HG02763 (cell line): Measurements from ENCODE around the gene MSL3.

Experiments
- ATAC-seq: cut with Tn5 transposase; IDR thresholded peaks from one replicate; pipeline ENCODE4 v1.9.1; 2021; ENCODE audit warnings: mild to moderate bottlenecking, moderate library complexity; ENCODE audit not compliant: unreplicated experiment

Gene MSL3

DNA sequence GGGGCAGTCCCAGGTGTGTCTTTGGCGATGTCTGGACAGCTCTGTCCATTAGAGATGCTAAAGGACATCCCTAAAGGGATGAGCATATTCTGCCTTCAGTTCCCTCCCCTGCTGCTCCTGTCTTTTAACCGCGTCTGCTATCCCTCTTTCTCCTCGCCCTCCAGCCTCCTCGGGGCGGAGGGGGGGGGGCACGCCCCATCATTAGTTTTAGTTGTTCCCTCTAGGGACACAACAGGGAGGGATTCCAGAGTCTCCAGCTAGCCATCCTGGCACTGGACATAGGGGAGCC, 1.1 kb downstream of the MSL3 start:
- ATAC-seq = no peak

DNA sequence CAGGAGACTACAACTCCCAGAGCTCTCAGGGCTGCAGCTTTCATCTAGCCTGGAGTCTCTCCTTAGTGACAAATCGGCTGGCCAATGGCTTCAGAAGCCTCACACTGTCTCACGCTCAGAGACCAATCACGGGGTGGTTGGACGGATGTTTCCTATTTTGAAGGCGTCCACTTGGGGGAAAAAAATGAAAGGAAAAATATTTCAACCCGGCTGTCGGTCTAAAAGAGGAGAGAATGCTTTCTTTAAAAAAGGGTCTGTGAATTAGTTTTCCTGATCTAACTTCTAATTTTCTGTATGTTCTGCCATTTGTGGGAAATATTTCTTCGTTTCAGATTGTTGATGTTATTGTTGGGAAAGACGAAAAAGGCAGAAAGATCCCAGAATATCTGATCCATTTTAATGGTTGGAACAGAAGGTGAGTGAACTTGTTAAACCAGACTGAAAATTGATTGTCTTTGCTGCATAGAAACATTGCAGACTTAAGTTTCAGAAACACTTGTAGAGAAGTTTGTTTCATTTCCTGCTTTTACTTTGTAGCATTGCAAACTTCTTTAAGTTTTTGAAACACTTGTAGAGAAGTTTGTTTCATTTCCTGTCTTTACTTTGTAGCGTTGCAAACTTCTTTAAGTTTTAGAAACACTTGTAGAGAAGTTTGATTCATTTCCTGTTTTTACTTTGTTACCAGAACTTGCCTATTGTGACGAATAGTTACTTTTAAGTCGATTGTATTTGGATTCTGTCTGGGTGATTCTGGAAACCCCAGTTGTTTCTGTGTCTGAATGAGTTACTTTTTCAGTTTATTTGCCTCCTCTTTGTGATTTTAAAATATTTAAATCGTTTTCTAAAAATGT, 1.6 kb downstream of the MSL3 start:
- peak; percentile 73 for ATAC-seq

DNA sequence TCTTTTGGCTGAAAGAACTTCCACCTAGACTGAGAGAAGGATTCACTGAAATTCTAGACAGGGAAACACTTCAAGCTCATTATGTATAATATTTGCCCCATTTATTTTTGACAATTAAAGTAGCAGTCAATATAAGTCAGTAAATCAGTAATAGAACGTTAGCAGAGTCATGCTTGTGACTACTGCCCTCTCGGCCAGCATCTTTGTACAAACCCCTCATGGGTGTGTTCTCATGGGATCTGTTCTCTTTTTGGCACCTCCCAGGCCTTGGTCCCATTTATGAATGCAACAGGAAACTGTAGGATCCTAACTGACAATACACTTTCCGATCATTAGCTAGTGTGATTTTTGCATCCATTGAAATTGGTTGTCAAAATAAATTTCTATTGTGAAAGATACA, 2.9 kb downstream of the MSL3 start:
- no peak for ATAC-seq

DNA sequence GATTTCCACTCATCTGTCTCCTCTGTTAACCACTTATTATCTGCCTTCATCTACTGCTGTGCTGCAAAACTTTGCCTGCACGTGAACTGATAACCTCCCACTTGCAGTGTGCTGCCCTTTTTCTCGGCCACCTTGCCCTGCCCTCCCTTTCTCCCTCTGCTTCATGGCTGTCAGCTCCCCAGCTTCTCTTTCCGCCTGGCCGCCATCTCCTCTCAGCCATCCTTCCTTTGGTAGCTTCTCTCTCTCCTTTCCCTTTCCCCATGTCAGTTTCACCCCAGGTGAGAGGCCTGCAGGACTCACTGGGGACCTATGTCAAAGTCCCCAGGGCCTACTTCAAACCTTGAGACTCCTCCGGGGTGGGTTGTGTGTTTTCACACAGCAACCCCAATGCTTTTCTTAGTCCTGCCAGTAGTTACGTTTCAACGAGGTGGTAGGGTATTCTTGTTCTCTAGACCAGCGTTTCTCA, 6.6 kb downstream of the MSL3 start:
- ATAC-seq = peak; percentile 27

DNA sequence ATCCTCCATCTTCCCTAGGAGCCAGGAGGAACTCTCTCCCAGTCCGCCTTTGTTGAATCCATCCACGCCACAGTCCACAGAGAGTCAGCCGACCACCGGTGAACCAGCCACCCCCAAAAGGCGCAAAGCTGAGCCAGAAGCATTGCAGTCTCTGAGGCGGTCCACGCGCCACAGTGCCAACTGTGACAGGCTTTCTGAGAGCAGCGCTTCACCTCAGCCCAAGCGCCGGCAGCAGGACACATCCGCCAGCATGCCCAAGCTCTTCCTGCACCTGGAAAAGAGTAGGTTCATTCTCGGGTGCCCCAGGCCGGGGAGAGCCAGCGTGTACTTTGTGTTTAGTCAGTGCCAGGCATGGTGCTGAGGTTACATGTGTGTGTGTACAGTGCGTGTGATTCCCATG, 7.4 kb downstream of the MSL3 start:
- no peak for ATAC-seq

DNA sequence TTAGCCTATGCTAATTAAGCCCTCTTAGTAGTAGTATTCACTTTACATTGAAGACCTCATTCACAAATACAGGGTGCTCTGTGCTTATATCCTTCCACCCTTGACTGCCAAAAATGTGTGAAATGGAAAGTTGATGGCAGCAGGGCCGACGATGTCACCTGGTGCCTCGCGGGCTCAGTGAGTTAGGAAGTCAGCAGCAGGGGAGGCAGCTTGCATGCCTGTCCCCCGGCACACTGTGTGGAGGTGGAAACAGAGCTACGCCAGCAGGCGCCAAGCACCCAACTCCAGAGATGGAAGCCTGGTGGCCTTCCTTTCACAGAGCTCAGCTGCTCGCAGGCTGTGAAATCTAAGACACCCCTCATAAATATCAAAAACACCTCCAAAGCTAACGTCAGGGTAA, 8.4 kb downstream of the MSL3 start:
- no peak for ATAC-seq

DNA sequence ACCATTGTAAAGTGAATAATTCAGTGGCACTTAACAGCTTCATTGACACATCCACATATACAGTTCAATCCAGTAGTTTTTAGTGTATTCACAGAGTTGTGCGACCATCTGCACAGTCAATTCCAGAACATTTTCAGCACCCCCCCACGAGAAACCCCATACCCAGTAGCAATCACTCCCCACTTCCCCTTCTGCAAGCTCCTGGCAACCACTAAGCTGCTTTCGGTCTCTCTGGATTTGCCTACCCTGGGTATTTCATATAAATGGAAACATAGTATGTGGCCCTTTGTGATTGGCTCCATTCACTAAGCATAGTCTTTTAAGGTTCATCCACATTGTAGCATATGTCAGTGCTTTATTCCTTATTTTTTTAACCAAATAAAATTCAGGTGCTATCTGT, 10.0 kb downstream of the MSL3 start:
- ATAC-seq = peak; percentile 70

DNA sequence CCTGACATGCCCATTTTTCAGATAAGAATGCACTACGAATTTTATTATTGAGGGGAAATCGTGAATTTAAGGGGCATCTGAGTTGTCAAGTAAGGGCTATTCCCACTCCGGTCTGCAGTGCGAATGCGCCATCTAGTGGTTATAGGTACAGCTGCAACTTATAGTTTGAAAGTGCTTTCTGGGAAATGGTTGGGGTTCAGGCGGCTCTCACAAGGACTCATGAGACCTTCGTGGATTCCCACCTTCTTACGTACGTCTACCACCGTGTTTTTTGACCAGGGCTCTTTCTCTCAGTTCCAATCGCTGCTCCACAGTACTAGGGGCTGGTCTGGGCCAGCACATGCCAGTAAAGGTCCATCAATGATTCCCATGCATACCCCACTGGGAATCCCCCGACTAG, 12.3 kb downstream of the MSL3 start:
- ATAC-seq = peak; percentile 45

DNA sequence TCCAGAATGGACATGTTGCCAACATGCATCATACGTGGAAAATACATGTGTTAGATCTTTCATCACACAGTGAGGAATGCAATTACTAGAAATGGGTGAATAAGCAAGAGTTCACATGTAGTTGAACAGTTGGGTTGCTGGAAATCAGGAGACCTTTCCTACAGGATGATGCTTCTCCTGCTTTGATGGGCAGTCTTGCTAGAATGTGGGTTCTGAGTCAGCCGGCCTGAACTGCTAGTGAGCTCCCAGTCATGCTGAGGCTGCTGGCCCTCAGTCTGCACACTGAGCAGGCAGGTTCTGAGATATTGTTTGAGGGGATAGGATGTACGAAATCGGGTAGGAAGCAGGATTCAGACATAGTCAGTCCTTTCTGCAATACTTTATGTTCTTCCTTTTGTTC, 20.2 kb downstream of the MSL3 start:
- ATAC-seq = no peak

DNA sequence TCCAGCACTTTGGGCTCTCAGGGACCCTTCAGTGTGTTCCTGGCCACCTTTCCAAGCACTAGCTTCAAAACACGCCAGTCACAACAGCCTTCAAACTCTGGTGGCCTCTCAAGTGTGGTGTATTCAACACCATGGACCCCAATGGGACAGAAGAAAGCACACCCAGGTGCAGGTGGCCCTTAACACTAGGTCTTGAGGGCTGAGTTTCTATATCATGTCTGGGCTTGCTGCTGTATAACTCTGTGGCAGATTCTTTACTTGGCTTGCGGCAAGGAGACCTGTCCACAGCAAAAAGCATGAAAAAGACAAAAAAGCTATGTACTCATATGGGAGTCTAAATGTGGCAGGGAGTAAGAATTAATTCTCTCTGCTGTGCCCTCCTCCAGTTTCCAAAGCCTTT, 23.1 kb downstream of the MSL3 start:
- ATAC-seq = no peak

DNA sequence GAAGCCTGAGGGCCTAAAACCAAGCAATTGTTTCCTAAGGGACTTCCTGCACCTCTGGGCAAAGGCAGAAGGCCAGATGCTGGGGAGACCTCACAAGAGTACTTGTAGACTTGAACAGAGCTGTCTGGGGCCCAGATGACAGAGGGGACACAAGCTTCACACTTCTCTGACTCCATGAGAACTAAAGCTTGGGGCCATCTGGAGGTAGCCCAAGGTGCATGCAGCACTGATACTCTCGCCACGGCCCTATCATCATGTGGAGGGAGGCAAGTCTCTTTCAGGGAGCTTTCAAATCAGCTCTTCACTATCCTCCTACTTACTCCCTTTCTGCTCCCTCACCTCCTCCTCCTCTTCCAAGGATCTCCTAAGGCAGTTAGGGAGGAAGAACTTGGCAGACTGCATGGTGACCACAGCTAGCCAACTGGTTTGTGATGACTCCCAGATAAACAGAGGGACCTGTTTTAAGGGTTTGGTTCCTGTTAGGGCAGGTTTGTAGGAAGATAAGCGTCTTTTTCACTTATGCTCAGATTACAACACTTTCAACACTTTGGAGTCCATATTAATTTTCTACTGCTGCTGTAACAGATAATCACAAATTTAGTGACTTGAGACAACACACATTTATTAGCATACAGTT, 23.8 kb downstream of the MSL3 start:
- no peak for ATAC-seq

DNA sequence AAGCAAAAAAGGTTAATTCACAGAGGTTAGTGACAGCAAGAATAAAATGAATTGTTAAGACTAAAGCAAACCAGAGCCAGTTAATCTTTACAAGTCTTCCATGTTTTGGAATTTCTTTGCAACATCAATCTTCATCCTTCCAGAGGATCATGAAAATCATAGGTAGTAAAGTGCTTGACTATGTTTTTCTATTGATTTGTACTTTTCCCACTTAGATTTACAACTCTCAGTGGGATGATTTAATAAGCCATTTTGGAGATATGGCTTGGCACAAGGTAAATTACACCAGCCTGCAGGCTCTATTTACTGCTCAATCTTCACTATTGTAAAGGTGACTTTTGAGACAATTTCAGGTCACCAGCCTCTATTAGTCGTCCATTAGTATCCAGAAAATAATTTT, 26.5 kb downstream of the MSL3 start:
- no peak for ATAC-seq

DNA sequence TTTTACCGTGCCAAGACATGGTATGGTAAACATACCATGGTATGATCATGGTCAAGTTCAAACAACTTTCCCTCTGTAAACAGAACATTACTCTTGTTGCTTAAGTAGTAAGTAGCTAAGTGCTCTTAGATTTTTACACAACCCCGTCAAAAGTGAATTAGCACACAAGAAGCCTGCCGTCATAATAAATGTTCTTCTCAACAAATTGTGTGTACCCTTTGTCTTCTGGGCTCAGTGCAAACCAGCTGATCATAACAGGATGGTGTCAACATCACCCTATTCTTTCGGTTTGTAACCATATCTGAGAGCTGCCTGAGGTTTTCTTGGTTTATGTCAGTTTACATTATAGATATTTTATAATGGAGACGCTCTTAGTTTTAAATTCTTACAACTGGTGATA, 28.8 kb downstream of the MSL3 start:
- ATAC-seq = no peak

DNA sequence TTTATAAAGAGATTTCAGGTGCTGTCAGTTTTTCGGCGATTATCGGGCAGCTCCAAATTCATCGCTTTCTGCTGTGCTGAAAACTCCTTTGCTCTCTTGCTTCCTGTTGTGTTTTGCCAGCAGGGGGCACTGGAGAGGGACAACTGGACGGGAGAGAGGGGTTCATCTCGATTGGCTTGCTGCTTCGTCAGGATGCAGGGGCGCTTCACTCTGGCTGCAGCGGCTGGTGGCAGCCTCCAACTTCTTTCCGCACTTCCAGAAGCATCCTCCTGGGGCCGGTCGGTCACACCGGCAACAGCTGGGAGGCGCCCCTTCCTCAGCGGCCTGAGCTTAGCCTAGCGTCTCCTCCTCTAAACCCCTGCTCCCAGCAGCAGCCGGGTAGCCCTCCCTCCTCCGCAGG, 29.5 kb downstream of the MSL3 start:
- ATAC-seq = no peak

DNA sequence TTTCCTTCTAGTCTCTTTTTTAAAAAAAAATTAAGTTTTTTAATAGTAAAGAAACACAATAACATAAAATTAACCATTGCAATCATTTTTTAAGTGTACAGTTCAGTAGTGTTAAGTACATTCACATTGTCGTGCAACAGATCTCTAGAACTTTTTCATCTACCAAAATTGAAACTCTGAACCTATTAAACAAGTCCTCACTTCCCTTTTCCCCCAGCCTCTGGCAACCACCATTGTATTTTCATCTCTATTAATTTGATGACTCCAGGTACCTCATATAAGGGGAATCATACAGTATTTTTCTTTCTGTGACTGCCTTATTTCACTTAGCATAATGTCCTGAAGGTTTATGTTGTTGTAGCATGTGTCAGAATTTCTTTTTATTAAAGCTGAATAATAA, 31.8 kb downstream of the MSL3 start:
- peak; percentile 18 for ATAC-seq

DNA sequence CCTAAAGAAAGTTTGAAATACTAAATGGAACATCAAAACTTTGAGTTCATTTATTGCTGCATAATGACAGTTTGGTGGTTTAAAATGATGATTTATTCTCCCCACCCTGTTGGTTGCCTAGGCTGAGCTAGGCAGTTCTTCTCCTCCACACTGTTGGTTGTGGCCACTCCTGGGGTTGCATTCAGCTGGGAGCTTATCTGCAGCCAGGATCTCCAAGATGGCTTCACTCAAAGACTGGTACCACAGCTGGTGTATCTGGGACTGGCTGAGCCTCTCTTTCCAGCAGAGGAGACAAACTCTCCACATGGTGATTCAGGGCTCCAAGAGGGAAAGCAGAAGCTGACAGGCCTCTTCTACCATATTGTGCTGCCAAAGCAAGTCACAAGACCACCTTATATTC, 33.1 kb downstream of the MSL3 start:
- no peak for ATAC-seq

DNA sequence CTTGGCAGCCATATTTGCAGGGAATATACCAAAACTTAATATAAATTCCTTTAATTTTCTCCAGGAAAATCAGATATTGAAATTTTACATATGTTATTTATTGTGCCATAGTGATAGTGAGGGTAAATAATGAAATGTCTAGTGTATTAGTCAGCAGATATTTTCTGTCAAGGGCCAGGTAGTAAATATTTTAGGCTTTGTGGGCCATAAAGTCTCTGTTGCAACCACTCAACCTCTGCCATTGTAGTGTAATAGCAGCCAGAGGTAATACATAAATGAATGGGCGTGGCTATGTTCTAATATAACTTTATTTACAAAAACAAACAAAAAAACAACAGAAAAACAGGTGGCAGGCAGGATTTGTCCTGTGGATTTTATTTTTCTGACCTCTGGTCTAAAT, 33.5 kb downstream of the MSL3 start:
- ATAC-seq = no peak

DNA sequence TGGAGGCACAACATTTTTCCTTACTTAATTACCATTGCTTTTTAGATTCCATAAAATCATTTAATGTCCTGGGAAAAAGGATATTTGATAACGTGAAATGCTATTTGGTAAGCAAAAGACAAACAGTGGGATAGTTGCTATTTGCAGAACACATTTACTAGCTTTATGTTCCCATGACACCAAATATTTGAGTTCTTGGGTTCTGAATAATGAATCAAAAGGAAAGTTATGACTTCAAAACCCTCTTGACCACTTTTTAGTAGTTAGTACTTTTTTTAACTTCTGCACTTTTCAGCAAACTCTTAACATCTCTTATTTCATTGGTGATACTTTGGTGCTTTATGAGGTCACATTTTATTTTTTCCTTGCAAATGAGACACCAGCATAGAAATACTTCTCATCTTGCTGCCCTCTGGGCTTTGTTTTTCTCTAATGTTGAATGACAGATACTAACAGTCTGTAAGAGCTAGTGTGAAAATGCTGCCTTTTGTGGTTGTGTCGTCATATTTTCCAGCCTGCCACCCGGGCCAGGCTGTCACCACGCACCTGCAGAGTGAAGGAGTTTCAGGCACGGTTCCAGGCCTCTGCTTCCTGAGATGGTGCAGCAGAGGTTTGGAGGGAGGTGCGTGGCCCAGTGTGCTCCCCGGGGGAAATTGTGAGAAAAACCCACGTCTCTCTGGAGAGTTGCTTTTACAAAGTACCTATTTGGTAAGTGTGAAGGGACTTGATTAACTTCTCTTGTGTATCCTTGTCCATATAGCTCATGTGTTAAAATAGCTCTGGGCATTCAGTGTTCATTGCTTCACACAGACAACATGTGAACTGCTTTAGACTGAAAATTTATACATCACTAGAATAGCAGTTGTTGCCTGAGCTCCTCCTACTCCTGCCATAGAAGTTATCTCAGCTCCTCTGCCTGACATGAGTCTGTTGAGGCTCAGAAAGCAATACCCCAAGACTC, 34.7 kb downstream of the MSL3 start:
- peak; percentile 91 for ATAC-seq

DNA sequence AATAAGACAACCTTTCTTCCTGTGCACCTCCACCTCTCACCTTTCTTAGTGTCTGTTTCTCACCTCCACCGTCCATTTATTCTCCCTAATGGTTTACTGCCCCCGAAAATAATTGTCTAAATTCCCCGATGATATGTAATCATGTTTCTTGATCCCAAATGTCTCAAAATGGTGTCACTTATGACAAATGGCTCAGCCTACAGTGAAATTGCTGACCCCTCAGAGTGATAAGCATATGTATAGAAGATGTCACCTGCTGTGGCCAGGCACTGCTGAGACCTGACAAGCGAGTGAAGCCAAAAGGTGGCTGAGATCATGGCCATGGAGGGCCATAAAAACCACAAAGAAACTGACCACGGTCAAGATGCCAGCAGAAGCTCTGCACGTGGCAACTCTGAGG, 35.7 kb downstream of the MSL3 start:
- no peak for ATAC-seq

DNA sequence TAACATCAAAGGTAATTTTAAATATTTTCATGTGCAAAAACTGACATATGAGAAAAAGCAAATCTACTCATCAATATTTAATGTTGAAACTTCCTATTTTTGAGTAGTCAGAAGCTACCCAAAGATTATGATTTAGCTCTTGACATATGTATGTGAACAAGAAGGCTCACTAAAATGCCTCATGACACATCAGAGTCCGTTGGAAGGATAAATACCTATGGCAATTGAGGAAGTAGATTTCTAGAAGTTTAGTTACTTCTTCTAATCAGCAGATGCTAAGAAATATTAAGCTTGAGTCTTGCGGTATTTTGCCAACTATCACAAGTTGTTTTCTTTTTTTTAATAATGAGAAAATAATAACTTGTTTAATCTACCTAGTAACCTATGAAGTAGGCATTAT, 55.3 kb downstream of the MSL3 start:
- no peak for ATAC-seq
